Endothelial cell of umbilical vein (primary cell): ENCODE results near the gene FAM193A. TPM values are rescaled to one million over a fixed set of nuclear protein-coding genes. Genes with fewer than 3 reads are reported as not detected.
A peak's percentile ranks its signal among the peaks of the same experiment; 100 is the strongest.

ENCODE experiments used
- BruUV-seq: library from RNA; stranded (reverse); fragments of 400-500 nt; replicated peaks from 2 replicates; lab custom pipeline; 2021; lab: Mats Ljungman, UMichigan
- CTCF ChIA-PET: fragments of 300-600, 350-600 bp; sonication (Branson Sonifier 250); formaldehyde crosslinking; loops from one replicate; lab custom pipeline; 2021; ENCODE audit warnings: antibody characterized with exemption, inconsistent platforms; lab: Charles Lee
- POLR2A ChIA-PET: fragments of 300-600, 350-600 bp; sonication (Branson Sonifier 250); formaldehyde crosslinking; loops from one replicate; lab custom pipeline; 2021; ENCODE audit warnings: antibody characterized with exemption, inconsistent platforms; lab: Charles Lee
- DNase-seq: peaks from one replicate; pipeline ENCODE4 v3.0.0-alpha.2; 2011; ENCODE audit warnings: low read depth, low spot score
- FAIRE-seq: peaks from 2 replicates; lab custom pipeline; 2011; peaks lifted over from hg19 to GRCh38; lab: Jason Lieb, UNC
- H2AFZ ChIP-seq: 2 replicates; pipeline ENCODE4 v1.6.0; 2012; ENCODE audit warnings: low read depth, low read length, control low read depth, inconsistent platforms
- H3K27ac ChIP-seq: 2 replicates; pipeline ENCODE4 v1.5.1; 2011; ENCODE audit warnings: low read depth, mild to moderate bottlenecking, control low read depth, low read length, moderate library complexity; ENCODE audit not compliant: insufficient read depth
- H3K27me3 ChIP-seq, 2 experiments: 2 replicates each; pipeline versions ENCODE4 v1.6.0 to v1.6.1; 2011; ENCODE audit warnings: low read length in 2 of 2, mixed read lengths in 1 of 2; ENCODE audit not compliant: control insufficient read depth in 2 of 2, insufficient read depth in 2 of 2
- H3K36me3 ChIP-seq, 2 experiments: 2 replicates in 1 of 2; 3 replicates in 1 of 2; pipeline ENCODE4 v1.5.1; 2011; ENCODE audit warnings: low read length in 2 of 2, mild to moderate bottlenecking in 1 of 2, moderate library complexity in 1 of 2; ENCODE audit not compliant: control insufficient read depth in 2 of 2, insufficient read depth in 2 of 2; ENCODE audit errors: extremely low read depth in 1 of 2
- H3K4me1 ChIP-seq: 3 replicates; pipeline ENCODE4 v1.5.1; 2011; ENCODE audit warnings: mild to moderate bottlenecking, low read length; ENCODE audit not compliant: control insufficient read depth, insufficient read depth; ENCODE audit errors: extremely low read depth
- H3K4me2 ChIP-seq: 2 replicates; pipeline ENCODE4 v1.6.1; 2011; ENCODE audit warnings: low read length, control low read depth, mixed read lengths; ENCODE audit not compliant: insufficient read depth
- H3K4me3 ChIP-seq, 3 experiments: fragments of 200-600 bp in 1 of 3; sonication (generic), shearing (Covaris generic) in 1 of 3; replicated peaks in 1 of 3; 2 replicates each; pipeline ENCODE4 v1.5.1; 2011 to 2016; ENCODE audit warnings: control low read depth in 3 of 3, low read length in 3 of 3, mild to moderate bottlenecking in 2 of 3, inconsistent platforms in 1 of 3, low read depth in 1 of 3, moderate library complexity in 1 of 3; ENCODE audit not compliant: insufficient read depth in 1 of 3
- H3K79me2 ChIP-seq: 2 replicates; pipeline ENCODE4 v1.6.0; 2012; ENCODE audit warnings: low read length, inconsistent platforms; ENCODE audit not compliant: control insufficient read depth, insufficient read depth
- H3K9ac ChIP-seq: replicated peaks from 2 replicates; pipeline ENCODE3; 2011; ENCODE audit warnings: low read length, control low read depth; ENCODE audit not compliant: insufficient read depth; ENCODE audit errors: extremely low read depth
- H3K9me1 ChIP-seq: replicated peaks from 3 replicates; pipeline ENCODE4 v1.6.0; 2011; ENCODE audit warnings: mild to moderate bottlenecking, low read length; ENCODE audit not compliant: control insufficient read depth, insufficient read depth; ENCODE audit errors: extremely low read depth
- H3K9me3 ChIP-seq: replicated peaks from 2 replicates; pipeline ENCODE4 v1.5.1; 2012; ENCODE audit warnings: low read length, inconsistent platforms; ENCODE audit not compliant: control insufficient read depth, insufficient read depth
- H4K20me1 ChIP-seq: replicated peaks from 2 replicates; pipeline ENCODE3; 2011; ENCODE audit warnings: mild to moderate bottlenecking, low read length; ENCODE audit not compliant: control insufficient read depth, insufficient read depth; ENCODE audit errors: extremely low read depth
- EZH2 ChIP-seq: IDR thresholded peaks from 2 replicates; pipeline ENCODE4 v1.6.1; 2012; ENCODE audit warnings: borderline replicate concordance, low read depth, mild to moderate bottlenecking, moderate library complexity, low read length, inconsistent platforms; ENCODE audit not compliant: severe bottlenecking
- GATA2 ChIP-seq: IDR thresholded peaks from 2 replicates; pipeline ENCODE4 v1.7.0; 2011; ENCODE audit warnings: low read depth, mild to moderate bottlenecking, moderate library complexity, mixed read lengths, low read length; ENCODE audit not compliant: insufficient read length, insufficient read depth
- JUN ChIP-seq: IDR thresholded peaks from 2 replicates; pipeline ENCODE4 v1.6.1; 2011; ENCODE audit warnings: borderline replicate concordance, low read depth; ENCODE audit not compliant: insufficient read length, insufficient read depth
- POLR2A ChIP-seq: IDR thresholded peaks from 2 replicates; pipeline ENCODE4 v1.6.1; 2012; ENCODE audit warnings: low read depth, mild to moderate bottlenecking, control low read depth, low read length
- POLR2AphosphoS5 ChIP-seq: IDR thresholded peaks from 2 replicates; pipeline ENCODE4 v1.6.1; 2012; ENCODE audit warnings: low read depth, mild to moderate bottlenecking, control low read depth, low read length, moderate library complexity; ENCODE audit not compliant: insufficient read depth
- dilution Hi-C: fragments of 300-500 bp; cut with MboI; formaldehyde crosslinking; loops from one replicate; pipeline ENCODE4 v1.15.0; 2019; ENCODE audit warnings: low sequenced_read_pairs; ENCODE audit not compliant: extremely low pct_ligation_motif_present
- intact Hi-C: fragments of 100-400 bp; cut with micrococcal nuclease; formaldehyde crosslinking; loops from one replicate; pipeline ENCODE4 v1.10.0; 2022
- polyA plus RNA-seq, 4 experiments: library from polyadenylated mRNA; depleted of rRNA in 3 of 4; stranded (reverse) in 3 of 4; unstranded in 1 of 4; fragments of >200 nt; gene quantifications; 2 replicates each; pipeline versions ENCODE4 v1.2.1 to v1.2.3, GENCODE V29; 2011 to 2012; ENCODE audit warnings: missing spikeins in 1 of 4
- total RNA-seq: library from RNA; stranded (reverse); gene quantifications from 2 replicates; pipeline ENCODE4 v1.2.3, GENCODE V29; 2021
- TF ChIP-seq, protein P1 (sequence below): IDR thresholded peaks from 2 replicates; pipeline ENCODE4 v1.6.1; 2011; ENCODE audit not compliant: insufficient read depth, insufficient read length
- TF ChIP-seq, protein P2 (sequence below), 2 donors: IDR thresholded peaks; 1 replicate in 1 of 2; 2 replicates in 1 of 2; pipeline ENCODE4 v1.5.1; 2011; ENCODE audit warnings: low read length in 2 of 2, mild to moderate bottlenecking in 2 of 2, moderate library complexity in 2 of 2, control low read depth in 1 of 2, inconsistent platforms in 1 of 2, low read depth in 1 of 2; ENCODE audit not compliant: insufficient read depth in 1 of 2; ENCODE audit errors: extremely low read depth in 1 of 2

The FAM193A gene
- total and polyA plus RNA-seq, 2 donors (not counting 3 experiments of a cell fraction or from before 2014, with no cell fraction given): 12.3 to 32.1 TPM

DNA sequence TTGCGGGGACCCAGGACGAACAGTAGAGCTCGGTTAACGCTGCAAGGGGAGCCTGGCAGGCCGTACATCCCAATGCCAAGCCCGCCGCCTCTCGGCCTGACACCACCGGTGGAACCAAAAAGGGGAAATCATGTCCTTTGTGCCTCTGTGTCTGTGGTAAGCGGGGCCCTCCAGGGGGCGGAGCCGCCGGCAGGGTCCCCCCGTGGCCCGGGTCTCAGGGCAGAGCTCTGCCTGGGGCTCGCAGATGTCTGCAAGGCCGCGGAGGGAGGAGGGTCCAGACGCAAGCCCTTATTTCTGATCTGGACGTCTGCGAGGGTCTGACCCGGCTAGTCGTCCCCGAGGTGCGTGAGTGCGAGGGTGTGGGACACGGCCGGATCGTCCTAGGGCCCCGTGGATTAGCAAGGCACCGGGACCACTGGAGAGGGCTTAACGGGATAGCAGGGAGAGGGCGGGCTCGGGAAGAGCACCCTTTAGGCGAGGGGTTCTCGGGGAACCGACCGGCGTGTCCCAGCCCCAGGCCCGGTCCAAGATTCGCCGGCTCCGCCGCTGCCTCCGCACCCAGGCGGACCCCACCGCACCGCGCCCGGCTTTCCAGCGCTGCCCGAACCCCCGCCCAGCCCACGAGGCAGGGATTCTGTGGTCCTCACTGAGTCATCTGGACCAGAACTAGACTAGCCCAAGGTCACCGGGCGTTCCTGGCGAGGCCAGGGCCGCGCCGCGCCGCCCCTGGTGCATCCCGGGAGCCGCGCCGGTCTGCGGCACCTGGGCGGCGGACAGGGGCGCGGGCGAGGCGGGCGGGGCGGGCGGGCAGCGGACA, 863 bp upstream of the FAM193A start:
- Histone ChIP-seq H3K9ac (peak overlapping the region; percentile 89), H3K4me1 (peaks cover 9% of the 10 kb centered on the region), H3K36me3 (no peaks in the 10 kb centered on the region), H3K9me1 (no peaks in the 10 kb centered on the region), H3K27ac (peak overlapping the region; percentile 81), H4K20me1 (no peaks in the 10 kb centered on the region), H2AFZ (peak overlapping the region; percentile 19), H3K79me2 (peaks cover 36% of the 10 kb centered on the region), H3K27me3 (no peaks in the 10 kb centered on the region), H3K9me3 (no peaks in the 10 kb centered on the region), H3K4me2 (peak overlapping the region; percentile 60), H3K4me3 (peak overlapping the region; percentile 8 to 76 (median 46))
- BruUV-seq: TSS peak; percentile 77
- TF ChIP-seq POLR2AphosphoS5 (peak; percentile 71), POLR2A (peak; percentile 66)
- TF ChIP-seq, protein P1, sequence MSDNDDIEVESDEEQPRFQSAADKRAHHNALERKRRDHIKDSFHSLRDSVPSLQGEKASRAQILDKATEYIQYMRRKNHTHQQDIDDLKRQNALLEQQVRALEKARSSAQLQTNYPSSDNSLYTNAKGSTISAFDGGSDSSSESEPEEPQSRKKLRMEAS: no peak
- FAIRE-seq (peak; percentile 47), DNase-seq (no peak)
- POLR2A ChIA-PET: interaction anchor here (0.6 to 0.9 kb wide), 2 partner anchors 17 to 271 kb away, joined by 3 read pairs; no protein-coding TSS in a partner anchor
- dilution Hi-C loops: no loop called here
- CTCF ChIA-PET: interaction anchor here (1.1 to 1.6 kb wide), 3 partner anchors 11 to 65 kb away, joined by 3 to 6 read pairs (median 5); no protein-coding TSS in a partner anchor
- intact Hi-C loops: loop anchor here (2.0 to 10.0 kb wide), 4 partner anchors 67 to 277 kb away; partner anchors contain the start of genes RNF4 and TNIP2

DNA sequence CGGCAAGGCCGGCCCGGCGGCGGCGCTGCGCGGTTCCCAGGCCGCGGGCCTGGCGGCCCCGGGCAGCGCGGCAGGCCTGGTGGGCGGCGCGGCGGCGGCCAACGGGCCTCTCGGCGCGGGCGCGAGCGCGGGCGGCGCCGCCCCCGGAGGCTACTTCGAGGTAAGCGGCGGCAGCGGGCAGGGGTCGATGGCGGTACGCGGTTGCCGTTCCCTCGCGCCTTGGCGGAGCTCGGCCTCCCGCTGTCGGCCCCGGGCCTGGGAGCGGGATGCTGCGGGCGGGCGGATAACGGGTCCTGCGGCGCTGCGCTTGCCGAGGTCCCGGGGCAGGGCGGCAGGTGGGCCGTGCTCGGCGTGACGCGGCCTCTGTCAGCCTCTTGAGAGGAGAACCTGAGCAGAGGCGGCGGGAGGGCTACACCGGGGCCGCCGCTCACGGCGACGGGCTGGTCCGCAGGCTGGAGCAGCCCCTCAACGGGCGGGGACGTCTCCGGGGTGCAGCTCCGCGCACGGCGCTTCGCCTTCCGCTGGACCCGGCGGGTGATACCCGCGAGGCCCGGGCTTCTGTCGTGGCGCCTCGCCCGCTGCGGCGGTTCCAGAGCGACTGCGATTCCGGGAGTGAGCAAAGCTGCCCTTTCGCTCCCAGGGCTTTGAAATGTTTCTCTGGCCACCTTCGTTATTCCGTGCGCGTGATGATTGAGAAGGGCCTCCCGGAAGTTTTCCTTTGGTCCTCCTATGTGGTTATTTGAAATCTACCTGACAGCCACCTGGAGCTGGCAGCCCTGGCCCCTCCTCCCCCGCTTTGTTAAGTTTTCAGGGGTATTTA, 774 bp downstream of the FAM193A start:
- ChIA-PET POLR2A (no interaction called here), CTCF (no interaction called here)
- no peaks in the 10 kb centered on the region for H4K20me1 ChIP-seq
- H3K4me1 ChIP-seq: peaks cover 9% of the 10 kb centered on the region
- H3K36me3 ChIP-seq: no peaks in the 10 kb centered on the region
- peak overlapping the region; percentile 93 for H3K4me2 ChIP-seq
- H3K4me3 ChIP-seq: peak overlapping the region; percentile 75 to 99 (median 88)
- peak overlapping the region; percentile 75 for H3K9ac ChIP-seq
- FAIRE-seq (peak; percentile 64), DNase-seq (peak; percentile 59)
- no peaks in the 10 kb centered on the region for H3K9me3 ChIP-seq
- peaks cover 51% of the 10 kb centered on the region for H3K79me2 ChIP-seq
- no peaks in the 10 kb centered on the region for H3K9me1 ChIP-seq
- intact Hi-C loops (loop anchor here (5.0 to 10.0 kb wide), 3 partner anchors 178 to 275 kb away; partner anchors contain the start of gene TNIP2), dilution Hi-C loops (no loop called here)
- H2AFZ ChIP-seq: peak overlapping the region; percentile 35
- H3K27me3 ChIP-seq: no peaks in the 10 kb centered on the region
- no TSS peak for BruUV-seq
- peak overlapping the region; percentile 52 for H3K27ac ChIP-seq
- TF ChIP-seq EZH2: no peak
- TF ChIP-seq POLR2AphosphoS5: no peak
- no peak for TF ChIP-seq GATA2
- TF ChIP-seq POLR2A: peak; percentile 27
- no peak for TF ChIP-seq JUN
- TF ChIP-seq, protein P2, sequence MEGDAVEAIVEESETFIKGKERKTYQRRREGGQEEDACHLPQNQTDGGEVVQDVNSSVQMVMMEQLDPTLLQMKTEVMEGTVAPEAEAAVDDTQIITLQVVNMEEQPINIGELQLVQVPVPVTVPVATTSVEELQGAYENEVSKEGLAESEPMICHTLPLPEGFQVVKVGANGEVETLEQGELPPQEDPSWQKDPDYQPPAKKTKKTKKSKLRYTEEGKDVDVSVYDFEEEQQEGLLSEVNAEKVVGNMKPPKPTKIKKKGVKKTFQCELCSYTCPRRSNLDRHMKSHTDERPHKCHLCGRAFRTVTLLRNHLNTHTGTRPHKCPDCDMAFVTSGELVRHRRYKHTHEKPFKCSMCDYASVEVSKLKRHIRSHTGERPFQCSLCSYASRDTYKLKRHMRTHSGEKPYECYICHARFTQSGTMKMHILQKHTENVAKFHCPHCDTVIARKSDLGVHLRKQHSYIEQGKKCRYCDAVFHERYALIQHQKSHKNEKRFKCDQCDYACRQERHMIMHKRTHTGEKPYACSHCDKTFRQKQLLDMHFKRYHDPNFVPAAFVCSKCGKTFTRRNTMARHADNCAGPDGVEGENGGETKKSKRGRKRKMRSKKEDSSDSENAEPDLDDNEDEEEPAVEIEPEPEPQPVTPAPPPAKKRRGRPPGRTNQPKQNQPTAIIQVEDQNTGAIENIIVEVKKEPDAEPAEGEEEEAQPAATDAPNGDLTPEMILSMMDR (IDR thresholded peaks at IDR 0.05; ENCODE audit: extremely low read depth in 1 of 2, insufficient read depth in 1 of 2, low read depth in 1 of 2, low read length in 2 of 2): no peak
